ENCODE data around the gene SLC25A34. TPM values are rescaled to one million over a fixed set of nuclear protein-coding genes. Genes with fewer than 3 reads are reported as not detected.
A peak's percentile ranks its signal among the peaks of the same experiment; 100 is the strongest.
"Not testable (repeated sequence)": the region's sequence is repeated elsewhere in the genome, so short reads cannot be mapped to it uniquely, and the experiment has no call there.

Gene SLC25A34
- total RNA-seq, 2 donors from 2014 or later: 1.8 to 3.5 TPM

- DNase-seq: no peak
- Mint-ChIP-seq H3K36me3 (ENCODE audit: low read depth) (peaks cover 23% of the 10 kb centered on the region), H3K9me3 (no peaks in the 10 kb centered on the region), H3K4me3 (no peak overlapping the region), H3K27me3 (ENCODE audit: insufficient read depth) (no peaks in the 10 kb centered on the region), H3K4me1 (peaks cover 2% of the 10 kb centered on the region), H3K27ac (no peak overlapping the region)
- H3K4me3 ChIP-seq (ENCODE audit: low read length): no peak overlapping the region
- H3K9me3 ChIP-seq (ENCODE audit: control insufficient read depth, low read length): no peaks in the 10 kb centered on the region
- H3K27ac ChIP-seq (ENCODE audit: low read depth, low read length): no peak overlapping the region
- H3K27me3 ChIP-seq (ENCODE audit: control insufficient read depth, insufficient read depth, low read length, poor library complexity, severe bottlenecking): no peaks in the 10 kb centered on the region
- peaks cover 5% of the 10 kb centered on the region for H3K36me3 ChIP-seq (ENCODE audit: control insufficient read depth, insufficient read depth, low read length)
- no peak overlapping the region for H3K9ac ChIP-seq (ENCODE audit: extremely low read depth, low read length, poor library complexity, severe bottlenecking)
- TF ChIP-seq CTCF (conservative IDR thresholded peaks at IDR 0.05): no peak
- H3K4me1 ChIP-seq (ENCODE audit: control insufficient read depth, insufficient read depth, low read length): no peaks in the 10 kb centered on the region
- 92 to 95% methylated on average over 8 to 10 of the region's 10 CpGs for WGBS, 2 experiments (ENCODE audit: insufficient coverage in 1 of 2, insufficient read length in 1 of 2)
Observed at GRCh38 chr1:15696956-15697521, 39.0 kb upstream of the SLC25A34 start.

- no peaks in the 10 kb centered on the region for H3K27me3 Mint-ChIP-seq (ENCODE audit: insufficient read depth)
- TF ChIP-seq CTCF (conservative IDR thresholded peaks at IDR 0.05): no peak
- H3K9me3 Mint-ChIP-seq: no peaks in the 10 kb centered on the region
- no peaks in the 10 kb centered on the region for H3K4me1 Mint-ChIP-seq
- H3K36me3 ChIP-seq (ENCODE audit: control insufficient read depth, insufficient read depth, low read length): peaks cover 5% of the 10 kb centered on the region
- H3K4me1 ChIP-seq (ENCODE audit: control insufficient read depth, insufficient read depth, low read length): no peaks in the 10 kb centered on the region
- H3K27me3 ChIP-seq (ENCODE audit: control insufficient read depth, insufficient read depth, low read length, poor library complexity, severe bottlenecking): no peaks in the 10 kb centered on the region
- H3K36me3 Mint-ChIP-seq (ENCODE audit: low read depth): peaks cover 27% of the 10 kb centered on the region
- H3K4me3 ChIP-seq (ENCODE audit: low read length): no peak overlapping the region
- H3K27ac ChIP-seq (ENCODE audit: low read depth, low read length): no peak overlapping the region
- 83 to 100% methylated on average over 1 to 2 of the region's 2 CpGs for WGBS, 2 experiments (ENCODE audit: insufficient coverage in 1 of 2, insufficient read length in 1 of 2)
- no peak for DNase-seq
- H3K9me3 ChIP-seq (ENCODE audit: control insufficient read depth, low read length): no peaks in the 10 kb centered on the region
- H3K27ac Mint-ChIP-seq: no peak overlapping the region
- no peak overlapping the region for H3K9ac ChIP-seq (ENCODE audit: extremely low read depth, low read length, poor library complexity, severe bottlenecking)
- no peak overlapping the region for H3K4me3 Mint-ChIP-seq
Observed at GRCh38 chr1:15698201-15698600, 37.9 kb upstream of the SLC25A34 start.

GRCh38 chr1:15699321-15699720 lies 36.7 kb upstream of the SLC25A34 start:
- H3K27ac Mint-ChIP-seq; H3K27ac ChIP-seq (ENCODE audit: low read depth, low read length); H3K27me3 ChIP-seq (ENCODE audit: control insufficient read depth, insufficient read depth, low read length, poor library complexity, severe bottlenecking); H3K4me3 ChIP-seq (ENCODE audit: low read length); H3K4me3 Mint-ChIP-seq; H3K4me1 ChIP-seq (ENCODE audit: control insufficient read depth, insufficient read depth, low read length); H3K9ac ChIP-seq (ENCODE audit: extremely low read depth, low read length, poor library complexity, severe bottlenecking); H3K4me1 Mint-ChIP-seq; H3K27me3 Mint-ChIP-seq (ENCODE audit: insufficient read depth); DNase-seq; H3K9me3 ChIP-seq (ENCODE audit: control insufficient read depth, low read length); H3K36me3 ChIP-seq (ENCODE audit: control insufficient read depth, insufficient read depth, low read length); H3K9me3 Mint-ChIP-seq: not testable (repeated sequence)
- H3K36me3 Mint-ChIP-seq (ENCODE audit: low read depth): peaks cover 27% of the 10 kb centered on the region
- WGBS, 2 experiments (ENCODE audit: insufficient coverage in 1 of 2, insufficient read length in 1 of 2): 92 to 100% methylated on average over 3 of the region's 4 CpGs

GRCh38 chr1:15700508-15700907 lies 35.5 kb upstream of the SLC25A34 start:
- no peak for TF ChIP-seq CTCF (conservative IDR thresholded peaks at IDR 0.05)
- WGBS, 2 experiments (ENCODE audit: insufficient coverage in 1 of 2, insufficient read length in 1 of 2): 98% methylated on average over 5 to 6 of the region's 6 CpGs
- DNase-seq: no peak
- no peak overlapping the region for H3K27ac ChIP-seq (ENCODE audit: low read depth, low read length)
- H3K27me3 Mint-ChIP-seq (ENCODE audit: insufficient read depth): no peaks in the 10 kb centered on the region
- H3K9me3 Mint-ChIP-seq: no peaks in the 10 kb centered on the region
- no peak overlapping the region for H3K9ac ChIP-seq (ENCODE audit: extremely low read depth, low read length, poor library complexity, severe bottlenecking)
- no peaks in the 10 kb centered on the region for H3K4me1 Mint-ChIP-seq
- H3K4me3 Mint-ChIP-seq: no peak overlapping the region
- no peak overlapping the region for H3K4me3 ChIP-seq (ENCODE audit: low read length)
- peaks cover 35% of the 10 kb centered on the region for H3K36me3 Mint-ChIP-seq (ENCODE audit: low read depth)
- H3K27ac Mint-ChIP-seq: peak overlapping the region; percentile 37
- H3K36me3 ChIP-seq (ENCODE audit: control insufficient read depth, insufficient read depth, low read length): peaks cover 7% of the 10 kb centered on the region
- H3K4me1 ChIP-seq (ENCODE audit: control insufficient read depth, insufficient read depth, low read length): no peaks in the 10 kb centered on the region
- H3K9me3 ChIP-seq (ENCODE audit: control insufficient read depth, low read length): no peaks in the 10 kb centered on the region
- H3K27me3 ChIP-seq (ENCODE audit: control insufficient read depth, insufficient read depth, low read length, poor library complexity, severe bottlenecking): no peaks in the 10 kb centered on the region
